Aorta (tissue), 5 donors: Measurements from ENCODE around the gene BMPR1B. TPM values are rescaled to one million over a fixed set of nuclear protein-coding genes. Genes with fewer than 3 reads are reported as not detected.

Source experiments
- ATAC-seq: fragments of 200-7000 bp; cut with Tn5 transposase; one replicate; pipeline ENCODE4 v1.9.1; 2022; ENCODE audit warnings: moderate library complexity; ENCODE audit not compliant: low FRiP score
- DNase-seq, 2 donors: peaks; one replicate each; pipeline ENCODE4 v3.0.0-alpha.2; 2020
- H3K27ac ChIP-seq, 2 donors: one replicate each; pipeline ENCODE4 v1.5.1; 2013; ENCODE audit warnings: low read length in 2 of 2, mild to moderate bottlenecking in 2 of 2, moderate library complexity in 2 of 2, control low read depth in 1 of 2, inconsistent platforms in 1 of 2, low read depth in 1 of 2
- H3K27me3 ChIP-seq, 2 donors: one replicate each; pipeline ENCODE4 v1.6.1; 2013; ENCODE audit warnings: control low read depth in 1 of 2, low read length in 1 of 2, mild to moderate bottlenecking in 1 of 2, moderate library complexity in 1 of 2; ENCODE audit not compliant: insufficient read depth in 2 of 2, control insufficient read depth in 1 of 2
- H3K36me3 ChIP-seq, 2 donors: one replicate each; pipeline ENCODE4 v1.6.1; 2013; ENCODE audit warnings: control low read depth in 1 of 2, low read length in 1 of 2, mild to moderate bottlenecking in 1 of 2; ENCODE audit not compliant: insufficient read depth in 2 of 2, control insufficient read depth in 1 of 2
- H3K4me1 ChIP-seq, 2 donors: one replicate each; pipeline ENCODE4 v1.6.1; 2013; ENCODE audit warnings: low read length in 2 of 2, control low read depth in 1 of 2, mild to moderate bottlenecking in 1 of 2, moderate library complexity in 1 of 2; ENCODE audit not compliant: insufficient read depth in 2 of 2, control insufficient read depth in 1 of 2
- H3K4me3 ChIP-seq, 2 donors: one replicate each; pipeline ENCODE4 v1.5.1; 2013; ENCODE audit warnings: low read length in 2 of 2, control low read depth in 1 of 2, mild to moderate bottlenecking in 1 of 2
- H3K9me3 ChIP-seq: one replicate; pipeline ENCODE4 v1.6.1; 2013; ENCODE audit warnings: mild to moderate bottlenecking, low read length; ENCODE audit not compliant: control insufficient read depth
- WGBS, 2 donors: extraction: QIAGEN DNeasy Blood & Tissue Kit; methylation state at CpG; one replicate each; pipeline ENCODE4 v1.1.7; 2013; 5-methylcytosine and 5-hydroxymethylcytosine counted together
- intact Hi-C, 2 donors: fragments of 100-400 bp; cut with DNase I; formaldehyde crosslinking; loops; one replicate each; pipeline versions ENCODE4 v1.14.2 to v1.15.0; 2022
- long read RNA-seq, 2 donors: library from polyadenylated mRNA; unstranded; transcript quantifications; one replicate each; pipeline ENCODE4 v2.0.0, GENCODE V29; 2020 to 2021
- polyA plus RNA-seq, 2 donors: library from polyadenylated mRNA; stranded (reverse); fragments of 200-250 nt; gene quantifications; one replicate each; pipeline ENCODE4 v1.2.3, GENCODE V29; 2013
- total RNA-seq, 2 donors: library from RNA; stranded (reverse); fragmentation: NEBNext Ultra II Directional; extraction: Animal tissue kit (Norgen Biotek cat#: 25700); gene quantifications; one replicate each; pipeline ENCODE4 v1.2.1, GENCODE V29; 2021
- donor health status: healthy with polysubstance abuse.
- donor health status: Bipolar disorder and iron deficiency.
- donor health status: DM: no; HTN: no; CAD: no.
- donor health status: DM: no; HTN: no; CAD: no.
- donor health status: DM: yes; HTN: yes; CAD: no.

Gene BMPR1B
- total RNA-seq (10 to 100 TPM; 13.9 to 14.6 TPM), polyA plus RNA-seq (1 to 10 TPM; 1.0 to 2.0 TPM)
- long read RNA-seq, donor 1, partial matches to known transcripts, result 1 of 13 reads
- long read RNA-seq, donor 1, other reads (novel, unspliced or antisense), result 12 of 13 reads
- long read RNA-seq, donor 2, partial matches to known transcripts, result 2 of 6 reads
- long read RNA-seq, donor 2, other reads (novel, unspliced or antisense), result 4 of 6 reads

GRCh38 chr4:94757192-94758140, at the start of gene BMPR1B:
Gene BMPR1B, plus strand, starts transcription at chr4:94757955. Its CDS starts 346,470 bp downstream, at chr4:95104425.
- intact Hi-C loops, result loop anchor here (2.0 to 10.0 kb wide), 3 partner anchors 180 to 337 kb away; no protein-coding TSS in a partner anchor
- no peaks in the 10 kb centered on the region for H3K36me3 ChIP-seq
- H3K9me3 ChIP-seq, result no peaks in the 10 kb centered on the region
- DNase-seq, result peak in 1 of 2 donors; percentile 83
- 3 to 4% methylated on average over 64 to 77 of the region's 77 CpGs for WGBS, 2 donors
- ATAC-seq, result peak; percentile 74
- H3K4me3 ChIP-seq, result peak within 1 kb of the TSS; percentile 12 to 86
- no peaks in the 10 kb centered on the region for H3K27me3 ChIP-seq
- no peaks in the 10 kb centered on the region for H3K4me1 ChIP-seq
- peak within 1 kb of the TSS; percentile 80 to 93 for H3K27ac ChIP-seq

- intact Hi-C loops, result no loop called here
- 89 to 91% methylated on average over 5 of the region's 5 CpGs for WGBS, 2 donors
- Histone ChIP-seq H3K27ac (no peak overlapping the region), H3K4me1 (no peaks in the 10 kb centered on the region), H3K27me3 (no peaks in the 10 kb centered on the region), H3K4me3 (no peak overlapping the region), H3K9me3 (no peaks in the 10 kb centered on the region), H3K36me3 (no peaks in the 10 kb centered on the region)
- ATAC-seq, result no peak
- DNase-seq, result no peak
Measured at GRCh38 chr4:94711635-94712034, 46.1 kb upstream of the BMPR1B start.

DNA sequence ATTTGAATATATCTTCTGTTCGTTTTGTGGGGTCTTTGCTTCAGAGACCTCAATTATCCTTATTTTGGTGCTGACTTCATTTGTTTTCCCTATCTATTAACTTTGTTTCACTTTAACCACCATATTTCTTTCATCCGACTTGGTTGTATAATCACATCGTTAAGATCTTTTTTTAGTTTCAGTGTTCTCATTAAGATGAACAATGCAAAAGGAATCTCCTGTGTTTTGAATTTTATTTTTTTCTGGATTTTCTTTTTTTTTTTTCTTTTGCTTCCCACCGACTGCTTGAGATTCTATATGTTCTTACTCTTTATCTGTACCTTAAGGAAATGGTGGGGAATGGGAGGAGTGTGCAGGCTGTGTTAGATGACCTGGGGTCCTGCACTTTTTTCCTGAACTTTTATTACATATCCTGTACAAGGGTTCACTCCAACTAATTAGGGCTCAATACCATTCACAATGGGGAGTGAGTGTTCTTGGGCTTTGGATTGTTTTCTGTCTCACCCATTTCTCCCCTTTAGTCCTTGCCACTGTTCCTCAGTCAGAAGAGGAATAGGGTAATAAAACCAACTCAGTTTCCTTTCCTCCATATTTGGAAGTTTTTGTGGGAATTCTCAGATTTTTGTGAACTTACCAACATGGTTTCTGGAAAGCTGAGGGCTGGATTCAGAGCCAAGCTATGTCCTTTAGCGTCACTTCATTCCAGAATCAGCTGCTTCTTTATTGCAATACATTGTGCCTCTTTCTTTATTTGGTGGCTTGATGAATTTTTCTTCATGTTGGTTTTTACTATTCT, 43.2 kb upstream of the BMPR1B start:
- peak overlapping the region in 1 of 2 donors; percentile 33 for H3K27ac ChIP-seq
- 32 to 43% methylated on average over 5 of the region's 5 CpGs for WGBS, 2 donors
- no peaks in the 10 kb centered on the region for H3K36me3 ChIP-seq
- intact Hi-C loops, result no loop called here
- DNase-seq, result no peak
- no peak overlapping the region for H3K4me3 ChIP-seq
- no peaks in the 10 kb centered on the region for H3K4me1 ChIP-seq
- no peaks in the 10 kb centered on the region for H3K27me3 ChIP-seq
- H3K9me3 ChIP-seq, result no peaks in the 10 kb centered on the region
- no peak for ATAC-seq

DNA sequence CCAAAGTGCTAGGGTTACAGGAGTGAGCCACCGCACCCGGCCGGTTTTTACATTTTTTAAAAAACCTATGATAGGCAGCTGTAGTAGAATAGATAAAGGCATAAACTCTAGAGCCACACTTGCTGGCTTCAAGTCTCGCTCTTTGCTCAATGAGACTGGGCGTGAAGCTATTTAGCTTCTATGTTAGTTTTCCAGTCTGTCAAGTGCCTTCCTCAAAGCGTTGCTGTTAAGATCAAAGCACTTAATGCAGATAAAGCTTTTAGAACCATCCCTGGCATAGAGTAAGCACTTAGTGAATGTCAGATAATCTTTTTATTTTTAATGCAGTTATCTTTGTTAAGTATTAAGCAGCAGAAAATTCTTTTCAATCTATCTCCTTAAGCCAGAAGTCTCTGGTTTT, 42.0 kb upstream of the BMPR1B start:
- no peak overlapping the region for H3K27ac ChIP-seq
- intact Hi-C loops, result no loop called here
- ATAC-seq (no peak), DNase-seq (no peak)
- no peaks in the 10 kb centered on the region for H3K36me3 ChIP-seq
- H3K9me3 ChIP-seq, result no peaks in the 10 kb centered on the region
- no peaks in the 10 kb centered on the region for H3K4me1 ChIP-seq
- WGBS, 2 donors, result 96 to 98% methylated on average over 6 of the region's 6 CpGs
- no peaks in the 10 kb centered on the region for H3K27me3 ChIP-seq
- H3K4me3 ChIP-seq, result no peak overlapping the region

GRCh38 chr4:94721310-94721709, 36.4 kb upstream of the BMPR1B start:
- ATAC-seq, result no peak
- Histone ChIP-seq H3K4me3 (no peak overlapping the region), H3K9me3 (no peaks in the 10 kb centered on the region), H3K27ac (no peak overlapping the region), H3K36me3 (no peaks in the 10 kb centered on the region), H3K4me1 (no peaks in the 10 kb centered on the region), H3K27me3 (no peaks in the 10 kb centered on the region)
- WGBS, 2 donors, result 90 to 92% methylated on average over 2 of the region's 2 CpGs
- no peak for DNase-seq
- intact Hi-C loops, result no loop called here

DNA sequence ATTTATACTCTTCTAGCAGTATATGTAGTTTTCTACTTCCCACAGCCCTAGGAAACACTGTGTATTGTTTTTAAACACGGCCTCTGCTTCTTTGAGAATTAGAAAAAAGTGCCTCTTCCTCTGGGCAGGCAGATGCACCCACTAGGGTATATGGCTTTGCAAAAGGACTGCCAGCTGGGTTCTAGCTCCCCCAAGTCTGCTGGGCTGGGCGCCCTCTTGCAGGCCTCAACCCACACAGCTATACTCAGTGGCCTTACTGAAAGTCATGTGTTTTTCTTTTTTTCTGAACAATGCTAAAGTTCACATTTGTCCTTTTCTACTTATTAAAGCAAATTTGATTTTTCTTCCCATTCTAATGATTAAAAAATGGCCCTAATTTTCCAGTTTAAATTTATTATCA, 35.5 kb upstream of the BMPR1B start:
- no peak for DNase-seq
- H3K9me3 ChIP-seq, result no peaks in the 10 kb centered on the region
- intact Hi-C loops, result no loop called here
- no peak for ATAC-seq
- H3K4me3 ChIP-seq, result no peak overlapping the region
- H3K36me3 ChIP-seq, result no peaks in the 10 kb centered on the region
- no peaks in the 10 kb centered on the region for H3K27me3 ChIP-seq
- 98% methylated on average over 2 of the region's 2 CpGs for WGBS, 2 donors
- H3K27ac ChIP-seq, result no peak overlapping the region
- no peaks in the 10 kb centered on the region for H3K4me1 ChIP-seq

DNA sequence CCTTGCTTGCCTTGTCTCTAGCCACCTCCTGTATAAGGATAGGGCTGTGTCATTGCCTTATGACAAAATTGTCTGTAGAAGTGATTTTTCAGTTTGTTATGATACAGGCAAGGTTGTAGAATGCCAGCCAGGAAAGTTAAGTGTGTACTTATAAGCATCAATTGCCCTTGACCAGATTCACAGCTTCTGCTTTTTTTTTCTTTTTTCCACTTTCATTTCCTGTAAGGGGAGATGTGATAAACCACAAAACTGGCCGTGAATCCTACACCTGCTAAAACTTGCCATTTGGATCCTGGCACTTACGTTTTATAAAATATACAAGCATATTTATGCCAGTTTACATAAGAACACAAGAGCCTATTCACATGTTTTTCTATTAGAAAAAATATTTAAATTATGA, 35.0 kb upstream of the BMPR1B start:
- no peaks in the 10 kb centered on the region for H3K36me3 ChIP-seq
- ATAC-seq (no peak), DNase-seq (no peak)
- H3K4me1 ChIP-seq, result no peaks in the 10 kb centered on the region
- intact Hi-C loops, result no loop called here
- H3K4me3 ChIP-seq, result no peak overlapping the region
- no peak overlapping the region for H3K27ac ChIP-seq
- WGBS, 2 donors, result 68 to 70% methylated on average over 2 of the region's 2 CpGs
- no peaks in the 10 kb centered on the region for H3K27me3 ChIP-seq
- no peaks in the 10 kb centered on the region for H3K9me3 ChIP-seq

GRCh38 chr4:94724016-94724790, 33.6 kb upstream of the BMPR1B start:
- no peaks in the 10 kb centered on the region for H3K27me3 ChIP-seq
- no peaks in the 10 kb centered on the region for H3K9me3 ChIP-seq
- no peaks in the 10 kb centered on the region for H3K36me3 ChIP-seq
- whole genome bisulfite sequencing, 2 donors, result 41 to 49% methylated on average over 3 of the region's 3 CpGs
- no peak overlapping the region for H3K4me3 ChIP-seq
- H3K4me1 ChIP-seq, result no peaks in the 10 kb centered on the region
- DNase-seq, result no peak
- no peak for ATAC-seq
- intact Hi-C loops, result no loop called here
- no peak overlapping the region for H3K27ac ChIP-seq
